ENCODE results near the gene RDH5. TPM values are rescaled to one million over a fixed set of nuclear protein-coding genes. Genes with fewer than 3 reads are reported as not detected.
"Not testable (repeated sequence)": the region's sequence is repeated elsewhere in the genome, so short reads cannot be mapped to it uniquely, and the experiment has no call there.

Gene RDH5
- total RNA-seq, 1 donor from 2014 or later = 7.1 TPM

- DNase-seq = no peak
- Mint-ChIP-seq H3K36me3 (ENCODE audit: low read depth) (peaks cover 20% of the 10 kb centered on the region), H3K9me3 (no peaks in the 10 kb centered on the region), H3K4me1 (peaks cover 34% of the 10 kb centered on the region), H3K4me3 (peak overlapping the region; percentile 93), H3K27ac (peak overlapping the region; percentile 26), H3K27me3 (peaks cover 4% of the 10 kb centered on the region)
- intact Hi-C loops (cut with micrococcal nuclease) = no loop called here
Measured at GRCh38 chr12:55745361-55746173, 25.4 kb downstream of the RDH5 start.

GRCh38 chr12:55746174-55746912 is 26.1 kb downstream of the RDH5 start:
- Mint-ChIP-seq H3K4me1 (peaks cover 32% of the 10 kb centered on the region), H3K27ac (peak overlapping the region; percentile 26), H3K27me3 (peaks cover 4% of the 10 kb centered on the region), H3K4me3 (peak overlapping the region; percentile 36), H3K36me3 (ENCODE audit: low read depth) (peaks cover 27% of the 10 kb centered on the region), H3K9me3 (no peaks in the 10 kb centered on the region)
- DNase-seq = no peak
- intact Hi-C loops (cut with micrococcal nuclease) = no loop called here

DNA sequence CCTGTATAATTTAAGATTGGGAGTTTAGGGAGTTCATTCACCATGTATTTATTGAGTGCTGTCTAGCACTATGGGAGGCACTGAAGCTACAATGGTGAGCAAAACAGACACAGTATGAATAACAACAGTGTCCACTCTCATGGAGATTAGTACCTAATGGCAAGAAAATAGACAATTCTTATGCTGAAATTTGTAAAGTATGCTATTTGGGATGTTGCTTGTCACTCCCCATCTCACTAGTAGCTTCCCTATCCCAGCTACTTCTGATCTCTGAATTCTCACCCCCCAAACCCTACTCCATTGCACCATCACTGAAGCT is 26.7 kb downstream of the RDH5 start:
- H3K4me3 Mint-ChIP-seq = no peak overlapping the region
- DNase-seq = no peak
- intact Hi-C loops (cut with micrococcal nuclease) = no loop called here
- H3K36me3 Mint-ChIP-seq (ENCODE audit: low read depth) = peaks cover 28% of the 10 kb centered on the region
- peaks cover 4% of the 10 kb centered on the region for H3K27me3 Mint-ChIP-seq
- H3K9me3 Mint-ChIP-seq = no peaks in the 10 kb centered on the region
- H3K27ac Mint-ChIP-seq = no peak overlapping the region
- H3K4me1 Mint-ChIP-seq = peaks cover 30% of the 10 kb centered on the region

DNA sequence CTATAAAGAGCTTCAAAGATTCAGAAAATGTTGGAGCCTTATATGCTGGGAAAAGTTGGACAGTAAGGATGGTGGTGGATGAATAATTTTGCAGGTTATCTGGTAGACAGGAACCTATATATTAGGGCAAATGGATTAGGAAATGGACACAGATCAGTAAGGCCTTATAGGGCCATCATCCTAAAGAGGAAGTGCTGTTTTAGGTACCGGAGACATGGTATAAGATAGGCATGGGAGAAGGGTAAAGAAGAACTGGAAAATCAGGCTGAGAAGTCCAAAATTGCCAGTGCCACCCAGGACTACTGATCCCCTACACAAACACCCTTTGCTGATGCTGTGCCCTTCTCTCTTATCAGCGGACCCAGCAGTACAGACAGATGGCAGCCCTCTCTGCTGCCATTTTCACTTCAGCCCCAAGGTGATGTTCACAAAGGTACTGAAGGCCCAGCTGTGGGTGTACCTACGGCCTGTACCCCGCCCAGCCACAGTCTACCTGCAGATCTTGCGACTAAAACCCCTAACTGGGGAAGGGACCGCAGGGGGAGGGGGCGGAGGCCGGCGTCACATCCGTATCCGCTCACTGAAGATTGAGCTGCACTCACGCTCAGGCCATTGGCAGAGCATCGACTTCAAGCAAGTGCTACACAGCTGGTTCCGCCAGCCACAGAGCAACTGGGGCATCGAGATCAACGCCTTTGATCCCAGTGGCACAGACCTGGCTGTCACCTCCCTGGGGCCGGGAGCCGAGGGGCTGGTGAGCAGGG is 28.2 kb downstream of the RDH5 start:
- intact Hi-C loops (cut with micrococcal nuclease) = no loop called here
- Mint-ChIP-seq H3K36me3 (ENCODE audit: low read depth) (peaks cover 36% of the 10 kb centered on the region), H3K27me3 (no peaks in the 10 kb centered on the region), H3K4me3 (no peak overlapping the region), H3K4me1 (peaks cover 21% of the 10 kb centered on the region), H3K27ac (no peak overlapping the region), H3K9me3 (no peaks in the 10 kb centered on the region)
- no peak for DNase-seq

DNA sequence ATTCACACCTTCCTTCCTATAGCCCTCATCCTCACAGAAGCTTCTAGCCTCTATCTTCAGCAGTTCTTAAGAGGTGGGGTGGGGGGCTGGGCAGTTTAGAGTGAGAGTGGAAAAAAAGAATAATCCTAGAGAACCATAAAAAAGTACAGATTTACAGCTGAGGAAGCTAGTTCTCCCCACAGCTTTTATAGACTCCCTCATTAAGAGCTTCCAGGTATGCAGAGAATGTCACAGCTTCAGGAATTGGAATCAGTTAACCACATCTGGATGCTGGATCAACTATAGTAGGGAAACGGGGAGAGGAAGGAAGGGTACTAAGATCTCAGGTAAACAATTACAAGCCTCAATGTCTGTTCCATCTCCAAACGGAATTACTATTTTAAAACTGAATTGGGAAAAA is 35.1 kb downstream of the RDH5 start:
- intact Hi-C loops (cut with micrococcal nuclease) = no loop called here
- Mint-ChIP-seq H3K4me3 (no peak overlapping the region), H3K4me1 (peaks cover 3% of the 10 kb centered on the region), H3K9me3 (no peaks in the 10 kb centered on the region), H3K36me3 (ENCODE audit: low read depth) (peaks cover 66% of the 10 kb centered on the region), H3K27me3 (no peaks in the 10 kb centered on the region), H3K27ac (peak overlapping the region; percentile 49)
- DNase-seq = no peak

DNA sequence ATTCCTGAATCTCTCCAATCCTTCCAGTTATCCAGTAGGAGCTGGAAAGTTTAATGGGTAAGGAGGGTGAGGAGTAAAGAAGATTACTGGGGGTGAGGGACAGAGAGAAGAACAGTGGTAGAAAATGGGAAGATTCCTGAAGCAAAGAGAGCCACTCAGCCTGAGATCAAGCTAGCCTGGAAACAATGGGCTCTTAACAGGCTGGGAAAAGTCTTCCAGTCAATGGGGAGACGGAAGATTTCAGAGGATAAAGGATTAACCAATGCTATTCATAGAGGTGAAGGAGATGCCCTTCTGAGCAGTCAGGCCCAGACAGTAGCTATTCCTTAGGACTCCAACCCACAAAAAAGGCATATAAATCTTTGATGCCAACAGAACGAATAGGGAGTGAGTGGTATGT is 37.5 kb downstream of the RDH5 start:
- intact Hi-C loops (cut with micrococcal nuclease) = no loop called here
- peak overlapping the region; percentile 2 for H3K27ac Mint-ChIP-seq
- peaks cover 66% of the 10 kb centered on the region for H3K36me3 Mint-ChIP-seq (ENCODE audit: low read depth)
- H3K4me1 Mint-ChIP-seq = peaks cover 10% of the 10 kb centered on the region
- no peaks in the 10 kb centered on the region for H3K27me3 Mint-ChIP-seq
- DNase-seq = no peak
- peaks cover 3% of the 10 kb centered on the region for H3K9me3 Mint-ChIP-seq
- H3K4me3 Mint-ChIP-seq = no peak overlapping the region

GRCh38 chr12:55758575-55758974 is 38.4 kb downstream of the RDH5 start:
- H3K27ac Mint-ChIP-seq; DNase-seq; intact Hi-C loops (cut with micrococcal nuclease); H3K27me3 Mint-ChIP-seq; H3K4me3 Mint-ChIP-seq; H3K9me3 Mint-ChIP-seq: not testable (repeated sequence)
- H3K4me1 Mint-ChIP-seq = peaks cover 10% of the 10 kb centered on the region
- H3K36me3 Mint-ChIP-seq (ENCODE audit: low read depth) = peaks cover 63% of the 10 kb centered on the region

DNA sequence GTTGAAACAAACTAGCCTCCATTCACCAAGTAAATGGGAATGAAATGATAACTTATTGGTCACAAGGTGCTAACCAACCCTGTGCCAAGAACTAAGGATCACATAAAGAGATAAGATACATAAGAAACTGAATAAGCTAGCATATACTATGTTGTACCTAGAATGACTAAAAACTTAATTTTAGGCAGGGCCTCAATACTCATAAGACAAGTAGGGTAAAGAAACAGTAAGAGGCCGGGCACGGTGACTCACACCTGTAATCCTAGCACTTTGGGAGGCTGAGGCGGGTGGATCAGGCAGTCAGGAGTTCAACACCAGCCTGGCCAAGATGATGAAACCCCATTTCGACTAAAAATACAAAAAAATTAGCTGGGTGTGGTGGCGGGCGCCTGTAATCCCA is 40.5 kb downstream of the RDH5 start:
- peaks cover 3% of the 10 kb centered on the region for H3K9me3 Mint-ChIP-seq
- no peak for DNase-seq
- H3K36me3 Mint-ChIP-seq (ENCODE audit: low read depth) = peaks cover 55% of the 10 kb centered on the region
- H3K27ac Mint-ChIP-seq = peak overlapping the region; percentile 73
- peak overlapping the region; percentile 31 for H3K4me3 Mint-ChIP-seq
- H3K4me1 Mint-ChIP-seq = peaks cover 7% of the 10 kb centered on the region
- intact Hi-C loops (cut with micrococcal nuclease) = no loop called here
- no peaks in the 10 kb centered on the region for H3K27me3 Mint-ChIP-seq

GRCh38 chr12:55762646-55763045 is 42.5 kb downstream of the RDH5 start:
- H3K4me1 Mint-ChIP-seq = peaks cover 7% of the 10 kb centered on the region
- intact Hi-C loops (cut with micrococcal nuclease) = no loop called here
- no peaks in the 10 kb centered on the region for H3K27me3 Mint-ChIP-seq
- no peak overlapping the region for H3K27ac Mint-ChIP-seq
- H3K4me3 Mint-ChIP-seq = no peak overlapping the region
- peaks cover 3% of the 10 kb centered on the region for H3K9me3 Mint-ChIP-seq
- DNase-seq = no peak
- H3K36me3 Mint-ChIP-seq (ENCODE audit: low read depth) = peaks cover 54% of the 10 kb centered on the region

- H3K36me3 Mint-ChIP-seq (ENCODE audit: low read depth) = peaks cover 34% of the 10 kb centered on the region
- intact Hi-C loops (cut with micrococcal nuclease) = no loop called here
- DNase-seq = no peak
- peak overlapping the region; percentile 16 for H3K27ac Mint-ChIP-seq
- H3K4me1 Mint-ChIP-seq = peaks cover 5% of the 10 kb centered on the region
- H3K4me3 Mint-ChIP-seq = no peak overlapping the region
- H3K27me3 Mint-ChIP-seq = no peaks in the 10 kb centered on the region
- H3K9me3 Mint-ChIP-seq = no peaks in the 10 kb centered on the region
Measured at GRCh38 chr12:55765736-55766290, 45.6 kb downstream of the RDH5 start.

GRCh38 chr12:55767156-55767555 is 47.0 kb downstream of the RDH5 start:
- no peaks in the 10 kb centered on the region for H3K27me3 Mint-ChIP-seq
- H3K36me3 Mint-ChIP-seq (ENCODE audit: low read depth) = peaks cover 37% of the 10 kb centered on the region
- intact Hi-C loops (cut with micrococcal nuclease) = no loop called here
- no peak overlapping the region for H3K27ac Mint-ChIP-seq
- H3K4me3 Mint-ChIP-seq = no peak overlapping the region
- no peak for DNase-seq
- H3K4me1 Mint-ChIP-seq = peaks cover 4% of the 10 kb centered on the region
- H3K9me3 Mint-ChIP-seq = no peaks in the 10 kb centered on the region

DNA sequence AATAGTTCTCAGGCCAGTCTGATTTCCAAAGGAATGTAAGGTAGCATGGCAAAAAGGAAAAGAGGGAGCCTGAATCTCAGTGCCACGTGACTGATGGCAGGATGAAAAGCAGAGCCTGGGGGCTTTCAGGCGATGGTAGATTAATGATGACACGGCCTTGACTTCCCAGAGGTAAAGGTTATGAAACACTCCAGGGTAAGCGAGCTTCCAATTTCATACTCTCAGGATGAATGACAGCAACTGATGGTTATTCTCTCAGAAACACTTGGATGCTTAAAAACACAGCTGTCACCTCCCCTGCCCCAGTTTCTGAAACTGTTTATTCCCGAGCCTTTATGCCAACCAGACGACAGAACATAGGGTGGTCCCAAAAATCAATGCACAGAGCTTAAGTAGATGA is 51.5 kb downstream of the RDH5 start:
- intact Hi-C loops (cut with micrococcal nuclease) = no loop called here
- Mint-ChIP-seq H3K9me3 (no peaks in the 10 kb centered on the region), H3K27ac (peak overlapping the region; percentile 58), H3K4me3 (no peak overlapping the region), H3K36me3 (ENCODE audit: low read depth) (peaks cover 43% of the 10 kb centered on the region), H3K4me1 (peaks cover 11% of the 10 kb centered on the region), H3K27me3 (no peaks in the 10 kb centered on the region)
- DNase-seq = no peak
